Body of pancreas (tissue), 4 donors: ENCODE data around the gene SMPDL3B. TPM values are rescaled to one million over a fixed set of nuclear protein-coding genes. Genes with fewer than 3 reads are reported as not detected.

Source experiments
- ATAC-seq: fragments of 150-250 bp; one replicate; pipeline ENCODE4 v1.9.1; 2016
- DNase-seq, 4 donors: peaks; one replicate each; pipeline ENCODE4 v3.0.0-alpha.2; 2019
- H3K27ac ChIP-seq, 4 donors: fragments of 200-600 bp; sonication (generic); 1 replicate in 3 of 4; 2 replicates in 1 of 4; pipeline versions ENCODE4 v1.5.1 to v1.6.1; 2016 to 2019; ENCODE audit warnings: mild to moderate bottlenecking in 1 of 4, mixed read lengths in 1 of 4, moderate library complexity in 1 of 4
- H3K27me3 ChIP-seq, 2 donors: fragments of 200-600 bp; sonication (generic); one replicate each; pipeline ENCODE4 v1.6.0; 2016; ENCODE audit warnings: mild to moderate bottlenecking in 1 of 2
- H3K36me3 ChIP-seq, 2 donors: fragments of 200-600 bp; sonication (generic); replicated peaks in 1 of 2; 2 replicates each; pipeline ENCODE4 v1.5.1; 2016; ENCODE audit warnings: low read depth in 2 of 2; ENCODE audit not compliant: insufficient read depth in 1 of 2
- H3K4me1 ChIP-seq: fragments of 200-600 bp; sonication (generic); one replicate; pipeline ENCODE4 v1.6.0; 2016
- H3K4me3 ChIP-seq, 2 donors: fragments of 200-600 bp; sonication (generic); 1 replicate in 1 of 2; 2 replicates in 1 of 2; pipeline ENCODE4 v1.5.1; 2016 to 2019
- H3K9me3 ChIP-seq, 3 donors: fragments of 200-600 bp; sonication (generic); 1 replicate in 2 of 3; 2 replicates in 1 of 3; pipeline ENCODE4 v1.5.1; 2016
- POLR2A ChIP-seq, 3 donors: fragments of 450-650 bp; IDR thresholded peaks; one replicate each; pipeline ENCODE4 v1.6.1; 2016; ENCODE audit warnings: antibody characterized with exemption in 3 of 3, mild to moderate bottlenecking in 2 of 3
- WGBS, 2 donors: methylation state at CpG; one replicate each; pipeline ENCODE4 v1.1.5; 2017; 5-methylcytosine and 5-hydroxymethylcytosine counted together
- intact Hi-C: fragments of 100-400 bp; cut with DNase I; formaldehyde crosslinking; loops from one replicate; pipeline ENCODE4 v1.15.1; 2023
- total RNA-seq, 2 donors: library from RNA; depleted of rRNA; stranded (reverse); fragments of >200 nt; gene quantifications; one replicate each; pipeline ENCODE4 v1.1.0, GENCODE V29; 2016
- TF ChIP-seq, protein P1 (sequence below), 7 experiments: fragments of 450-650 bp in 4 of 7; fragments of 200-600 bp in 3 of 7; sonication (generic) in 3 of 7; IDR thresholded peaks; one replicate each; pipeline ENCODE4 v1.5.1; 2016 to 2019; ENCODE audit warnings: antibody characterized with exemption in 7 of 7

Gene SMPDL3B
- total RNA-seq, 2 donors from 2014 or later = 18.8 to 28.0 TPM

DNA sequence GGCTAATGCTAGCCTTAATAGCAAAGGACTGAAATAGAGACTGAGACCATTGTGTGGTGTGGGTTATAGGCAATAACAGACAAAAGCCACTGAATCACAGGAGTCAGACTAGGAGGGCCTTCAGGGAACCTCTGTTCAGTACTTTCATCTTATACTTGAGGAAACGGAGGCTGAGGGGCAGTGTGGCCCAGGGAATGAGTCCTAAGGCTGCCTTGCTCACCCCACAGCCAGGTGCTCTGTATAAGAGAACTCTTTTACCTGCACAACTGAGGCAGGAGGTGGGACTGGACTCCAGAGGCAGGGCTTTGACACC, 2.7 kb downstream of the SMPDL3B start:
- Histone ChIP-seq H3K4me3 (no peak overlapping the region), H3K27ac (no peak overlapping the region), H3K9me3 (no peaks in the 10 kb centered on the region), H3K4me1 (peaks cover 14% of the 10 kb centered on the region), H3K27me3 (no peaks in the 10 kb centered on the region), H3K36me3 (no peaks in the 10 kb centered on the region)
- DNase-seq (no peak), ATAC-seq (no peak)
- TF ChIP-seq, protein P1, sequence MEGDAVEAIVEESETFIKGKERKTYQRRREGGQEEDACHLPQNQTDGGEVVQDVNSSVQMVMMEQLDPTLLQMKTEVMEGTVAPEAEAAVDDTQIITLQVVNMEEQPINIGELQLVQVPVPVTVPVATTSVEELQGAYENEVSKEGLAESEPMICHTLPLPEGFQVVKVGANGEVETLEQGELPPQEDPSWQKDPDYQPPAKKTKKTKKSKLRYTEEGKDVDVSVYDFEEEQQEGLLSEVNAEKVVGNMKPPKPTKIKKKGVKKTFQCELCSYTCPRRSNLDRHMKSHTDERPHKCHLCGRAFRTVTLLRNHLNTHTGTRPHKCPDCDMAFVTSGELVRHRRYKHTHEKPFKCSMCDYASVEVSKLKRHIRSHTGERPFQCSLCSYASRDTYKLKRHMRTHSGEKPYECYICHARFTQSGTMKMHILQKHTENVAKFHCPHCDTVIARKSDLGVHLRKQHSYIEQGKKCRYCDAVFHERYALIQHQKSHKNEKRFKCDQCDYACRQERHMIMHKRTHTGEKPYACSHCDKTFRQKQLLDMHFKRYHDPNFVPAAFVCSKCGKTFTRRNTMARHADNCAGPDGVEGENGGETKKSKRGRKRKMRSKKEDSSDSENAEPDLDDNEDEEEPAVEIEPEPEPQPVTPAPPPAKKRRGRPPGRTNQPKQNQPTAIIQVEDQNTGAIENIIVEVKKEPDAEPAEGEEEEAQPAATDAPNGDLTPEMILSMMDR (IDR thresholded peaks at IDR 0.05) = no peak
- no peak for TF ChIP-seq POLR2A (IDR thresholded peaks at IDR 0.05)
- intact Hi-C loops = no loop called here
- 90% methylated on average over 1 of the region's 1 CpG; no CpG with 5 or more reads in 1 of the 2 donors for WGBS, 2 donors

DNA sequence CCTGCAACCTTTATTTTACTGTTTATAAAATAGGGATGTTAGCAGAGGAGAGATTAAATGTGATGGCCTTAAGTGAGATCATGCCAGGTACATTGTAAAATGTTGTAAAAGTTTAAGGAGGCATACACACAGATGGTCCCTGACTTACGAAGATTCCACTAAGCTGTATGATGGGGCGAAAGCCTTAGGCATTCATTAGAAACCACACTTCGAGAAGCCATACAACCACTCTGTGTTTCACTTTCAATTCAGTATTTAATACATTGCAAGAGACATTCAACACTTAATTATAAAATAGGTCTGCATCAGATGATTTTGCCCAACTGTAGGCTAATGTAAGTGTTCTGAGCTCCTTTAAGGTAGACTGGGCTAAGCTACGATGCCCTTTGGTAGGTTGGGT, 3.7 kb downstream of the SMPDL3B start:
- no peak overlapping the region for H3K27ac ChIP-seq

DNA sequence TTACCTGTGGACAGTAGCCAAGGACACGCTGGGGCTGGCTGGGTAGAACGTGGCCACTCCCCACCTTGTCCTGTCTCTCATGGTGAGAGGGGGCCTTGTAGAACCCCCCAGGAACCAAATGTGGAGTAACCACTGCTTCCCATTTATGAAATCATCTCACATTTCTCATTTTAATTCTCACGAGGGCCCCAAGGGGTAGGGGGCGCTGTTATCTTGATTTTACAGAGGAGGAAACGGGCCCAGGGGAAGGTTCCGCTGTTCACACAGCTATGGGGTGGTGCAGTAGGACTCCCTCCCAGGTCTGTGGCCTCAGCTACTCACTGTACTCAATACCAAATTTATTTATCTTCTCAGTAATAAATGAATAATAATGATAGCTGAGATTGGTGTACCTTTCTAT, 5.5 kb downstream of the SMPDL3B start:
- ATAC-seq = no peak
- peak in 3 of 4 donors; percentile 22 to 62 (median 37) for DNase-seq
- intact Hi-C loops = loop anchor here (10.0 kb wide), 1 partner anchor 55 kb away; no protein-coding TSS in a partner anchor
- Histone ChIP-seq H3K27ac (no peak overlapping the region), H3K4me1 (peaks cover 9% of the 10 kb centered on the region), H3K9me3 (no peaks in the 10 kb centered on the region), H3K4me3 (no peak overlapping the region), H3K27me3 (no peaks in the 10 kb centered on the region), H3K36me3 (no peaks in the 10 kb centered on the region)
- 35 to 41% methylated on average over 6 of the region's 6 CpGs for WGBS, 2 donors
- TF ChIP-seq POLR2A (IDR thresholded peaks at IDR 0.05) = no peak
- TF ChIP-seq, protein P1 (IDR thresholded peaks at IDR 0.05) = peak in 1 of 7 experiments; percentile 8

More for the DNA sequence above, 3.7 kb downstream of the SMPDL3B start:
- H3K9me3 ChIP-seq = no peaks in the 10 kb centered on the region
- intact Hi-C loops = no loop called here
- peaks cover 14% of the 10 kb centered on the region for H3K4me1 ChIP-seq
- DNase-seq (no peak), ATAC-seq (no peak)
- H3K4me3 ChIP-seq = no peak overlapping the region
- H3K27me3 ChIP-seq = no peaks in the 10 kb centered on the region
- no peaks in the 10 kb centered on the region for H3K36me3 ChIP-seq
- WGBS, 2 donors = 85 to 90% methylated on average over 4 of the region's 4 CpGs
- TF ChIP-seq POLR2A (IDR thresholded peaks at IDR 0.05) = no peak
- TF ChIP-seq, protein P1 (IDR thresholded peaks at IDR 0.05) = no peak

DNA sequence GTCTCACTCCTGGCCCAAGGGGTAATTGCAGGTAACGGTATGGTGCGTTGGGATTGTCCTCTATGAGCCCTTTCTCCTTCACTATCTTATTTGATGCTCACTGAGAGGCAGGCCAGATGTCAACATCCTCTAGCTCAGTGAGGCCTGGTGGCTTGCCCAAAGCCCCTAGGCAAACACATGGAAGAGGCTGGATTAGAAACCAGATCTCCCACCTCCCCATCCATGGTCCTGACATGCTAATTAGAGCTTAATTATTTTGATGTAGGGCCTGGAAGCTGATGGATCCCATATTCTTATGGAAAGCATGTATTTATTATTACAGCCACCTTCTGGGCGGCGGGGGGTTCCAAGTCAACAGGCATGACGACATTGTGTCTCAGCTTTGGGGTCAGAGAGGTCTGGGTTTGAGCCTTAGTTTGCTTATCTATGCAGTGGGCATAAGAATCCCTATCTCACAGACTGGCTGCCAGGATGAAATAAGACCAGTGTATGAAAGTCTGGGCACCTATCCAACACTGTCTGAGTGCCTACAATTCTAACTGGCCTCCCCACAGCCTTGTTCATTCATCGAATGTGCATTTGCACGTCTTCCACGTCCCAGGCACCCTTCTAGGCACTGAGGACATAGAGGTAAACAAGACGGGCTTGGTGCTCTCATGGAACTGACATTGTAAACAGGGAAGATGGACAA, 6.2 kb downstream of the SMPDL3B start:
- H3K4me3 ChIP-seq = no peak overlapping the region
- H3K27me3 ChIP-seq = no peaks in the 10 kb centered on the region
- H3K9me3 ChIP-seq = no peaks in the 10 kb centered on the region
- DNase-seq (no peak), ATAC-seq (no peak)
- peaks cover 4% of the 10 kb centered on the region for H3K4me1 ChIP-seq
- WGBS, 2 donors = 87 to 93% methylated on average over 7 to 9 of the region's 9 CpGs
- intact Hi-C loops = loop anchor here (10.0 kb wide), 1 partner anchor 56 kb away; no protein-coding TSS in a partner anchor
- no peak for TF ChIP-seq POLR2A (IDR thresholded peaks at IDR 0.05)
- TF ChIP-seq, protein P1 (IDR thresholded peaks at IDR 0.05) = no peak
- no peak overlapping the region for H3K27ac ChIP-seq
- H3K36me3 ChIP-seq = no peaks in the 10 kb centered on the region
